GM12801 (cell line): ENCODE data around the gene FKBP10.

Experiments used
- TF ChIP-seq, protein P1 (sequence below): IDR thresholded peaks from one replicate; pipeline ENCODE4 v1.5.1; 2011; ENCODE audit warnings: control low read depth; ENCODE audit not compliant: insufficient read length; ENCODE audit errors: extremely low read depth

Gene FKBP10

DNA sequence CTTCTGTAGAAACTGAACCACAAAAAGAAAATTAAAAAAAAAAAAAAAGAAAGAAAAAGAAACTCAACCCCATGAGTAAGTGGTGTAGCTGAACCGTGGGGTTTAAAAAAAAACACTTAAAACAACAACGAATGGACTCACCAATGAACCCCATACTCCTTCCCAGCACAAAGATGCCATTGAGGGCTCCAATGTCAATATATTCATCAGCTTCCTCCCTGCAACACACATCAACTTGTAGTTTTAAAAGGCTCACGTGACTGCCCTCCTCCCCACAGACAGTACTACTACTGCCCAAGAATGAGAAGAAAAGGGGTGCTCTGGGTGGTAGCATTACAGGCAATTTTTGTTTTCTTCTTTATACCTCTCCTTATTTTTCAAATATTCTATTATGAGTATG lies 55.8 kb downstream of the FKBP10 start:
- TF ChIP-seq, protein P1, sequence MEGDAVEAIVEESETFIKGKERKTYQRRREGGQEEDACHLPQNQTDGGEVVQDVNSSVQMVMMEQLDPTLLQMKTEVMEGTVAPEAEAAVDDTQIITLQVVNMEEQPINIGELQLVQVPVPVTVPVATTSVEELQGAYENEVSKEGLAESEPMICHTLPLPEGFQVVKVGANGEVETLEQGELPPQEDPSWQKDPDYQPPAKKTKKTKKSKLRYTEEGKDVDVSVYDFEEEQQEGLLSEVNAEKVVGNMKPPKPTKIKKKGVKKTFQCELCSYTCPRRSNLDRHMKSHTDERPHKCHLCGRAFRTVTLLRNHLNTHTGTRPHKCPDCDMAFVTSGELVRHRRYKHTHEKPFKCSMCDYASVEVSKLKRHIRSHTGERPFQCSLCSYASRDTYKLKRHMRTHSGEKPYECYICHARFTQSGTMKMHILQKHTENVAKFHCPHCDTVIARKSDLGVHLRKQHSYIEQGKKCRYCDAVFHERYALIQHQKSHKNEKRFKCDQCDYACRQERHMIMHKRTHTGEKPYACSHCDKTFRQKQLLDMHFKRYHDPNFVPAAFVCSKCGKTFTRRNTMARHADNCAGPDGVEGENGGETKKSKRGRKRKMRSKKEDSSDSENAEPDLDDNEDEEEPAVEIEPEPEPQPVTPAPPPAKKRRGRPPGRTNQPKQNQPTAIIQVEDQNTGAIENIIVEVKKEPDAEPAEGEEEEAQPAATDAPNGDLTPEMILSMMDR = no peak

DNA sequence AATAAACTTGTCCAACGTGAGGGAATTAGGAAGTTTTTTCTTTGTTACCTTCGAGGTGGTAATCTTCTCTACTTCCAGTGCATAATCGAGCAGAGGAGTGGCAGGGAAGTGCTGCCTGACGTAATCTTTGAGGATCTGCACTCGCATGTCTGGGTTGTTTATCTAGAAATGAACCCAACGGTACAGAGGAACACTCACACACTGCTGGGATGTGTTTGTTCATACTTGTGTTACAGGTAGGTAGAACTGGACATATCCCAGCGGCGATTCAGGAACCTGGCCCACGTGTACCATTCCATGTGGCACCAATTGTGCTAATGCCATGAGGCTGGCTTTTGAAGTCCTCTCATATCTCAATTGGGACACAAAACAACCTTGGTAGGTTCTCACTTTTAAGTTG lies 56.6 kb downstream of the FKBP10 start:
- TF ChIP-seq, protein P1 = no peak

DNA sequence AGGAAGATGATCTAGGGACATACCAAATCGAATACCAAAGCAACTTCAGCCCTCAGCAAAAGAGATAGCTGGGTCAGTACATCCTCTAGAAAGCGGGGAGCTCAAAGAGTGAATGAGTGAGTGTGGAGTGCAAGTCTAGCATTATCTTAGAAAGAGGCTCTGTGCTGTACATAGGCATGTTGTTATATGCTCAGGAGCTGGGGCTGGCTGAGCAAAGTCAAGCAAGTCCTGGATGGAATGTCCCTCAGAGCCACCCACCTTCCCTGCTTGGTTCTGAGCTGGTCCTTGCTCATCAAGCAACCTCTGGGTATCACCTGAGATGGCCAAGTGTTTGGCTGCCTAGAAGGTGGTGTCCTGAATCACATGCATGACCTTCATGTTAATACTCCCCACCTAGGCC lies 57.3 kb downstream of the FKBP10 start:
- TF ChIP-seq, protein P1 = no peak

DNA sequence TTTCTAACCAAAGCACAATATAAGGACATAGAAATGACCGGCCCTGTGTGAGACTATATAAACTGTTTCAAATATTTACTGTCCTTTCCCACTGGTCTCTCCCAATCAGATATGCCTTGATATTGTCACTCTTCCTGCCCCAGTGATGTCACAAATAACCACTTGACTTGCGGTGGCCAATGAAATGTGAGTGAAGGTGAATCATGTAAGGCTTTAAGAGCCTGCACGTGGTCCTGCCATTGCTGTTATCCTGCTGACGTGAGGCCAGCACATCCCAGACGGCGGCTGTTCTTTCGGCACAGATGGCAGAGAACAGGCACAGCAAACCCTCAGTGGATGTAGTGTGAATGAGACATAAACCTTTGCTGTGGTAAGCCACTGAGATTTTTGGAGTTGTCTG lies 57.8 kb downstream of the FKBP10 start:
- TF ChIP-seq, protein P1 = no peak

DNA sequence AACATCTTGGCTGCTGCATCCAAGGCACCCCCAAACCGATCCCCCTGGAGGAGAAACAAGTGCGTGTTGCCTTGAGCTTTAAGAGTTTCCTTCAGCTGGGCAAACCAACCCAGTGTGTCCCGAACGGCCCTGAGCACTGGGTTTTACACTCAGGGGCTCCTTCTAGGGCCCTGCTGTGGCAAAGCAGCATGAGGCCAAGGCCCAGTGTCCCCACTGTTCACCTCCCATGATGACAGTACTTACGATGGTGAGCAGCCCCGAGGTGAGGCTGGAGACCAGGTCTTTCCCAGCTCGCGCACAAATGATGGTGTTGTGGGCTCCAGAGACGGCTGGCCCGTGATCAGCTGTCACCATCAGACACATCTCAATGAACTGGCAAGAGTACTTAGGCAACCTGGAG lies 59.0 kb downstream of the FKBP10 start:
- TF ChIP-seq, protein P1 = no peak
